ENCODE data around the gene RPS14. TPM values are rescaled to one million over a fixed set of nuclear protein-coding genes. Genes with fewer than 3 reads are reported as not detected.
A peak's percentile ranks its signal among the peaks of the same experiment; 100 is the strongest.

The RPS14 gene
- total RNA-seq, result 1,000 to 10,000 TPM; 2,151 to 2,478 TPM

DNA sequence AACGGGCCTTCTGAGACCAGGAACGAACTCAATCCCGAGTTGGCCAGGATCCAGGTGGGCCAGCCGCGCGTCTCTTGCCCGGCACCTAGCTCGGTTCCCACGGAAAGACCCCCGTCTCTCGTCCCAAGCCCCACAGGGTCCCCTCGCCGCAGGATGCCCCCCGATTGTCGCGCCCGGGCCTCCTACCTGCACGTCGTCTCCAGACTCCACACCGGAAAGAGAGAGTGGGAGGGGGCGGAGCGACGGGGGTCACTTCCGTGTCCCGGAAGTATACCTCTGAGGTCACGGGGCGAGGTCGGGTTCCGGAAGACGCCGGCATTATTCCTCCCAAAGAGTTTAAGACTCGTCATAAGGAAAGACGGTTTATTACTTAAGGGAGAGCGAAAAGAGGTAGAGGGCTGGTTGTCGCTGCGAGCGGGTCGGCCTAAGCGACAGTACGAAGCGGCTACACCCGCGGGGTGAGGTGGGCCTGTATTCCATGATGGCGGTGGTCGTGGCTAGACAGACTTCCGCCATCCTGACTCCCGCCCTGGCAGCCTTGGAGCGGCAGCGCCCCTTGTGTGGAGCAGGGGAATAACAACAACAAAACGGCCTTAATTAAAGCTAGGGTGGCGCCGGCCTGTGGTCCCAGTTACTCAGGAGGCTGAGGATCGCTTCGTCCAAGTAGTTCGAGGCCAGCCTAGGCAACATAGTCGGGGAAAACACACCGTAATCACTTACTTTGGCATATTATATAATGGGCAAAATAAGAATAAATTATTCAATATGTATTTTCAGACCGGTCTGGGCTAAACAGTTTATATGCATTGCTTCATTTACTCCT lies at the start of gene RPS14:
TSS of gene RPS14 (minus strand) at position 223 of the 823 bp plus-strand sequence. CDS start 2,006 bp downstream, outside the sequence.
- H3K4me1 Mint-ChIP-seq, result peaks cover 36% of the 10 kb centered on the region
- CTCF ChIA-PET, result interaction anchor here (0.6 to 3.4 kb wide), 29 partner anchors 9 to 727 kb away, joined by 3 to 30 read pairs (median 4); partner anchors contain the start of genes CD74, DCTN4, IRGM and RBM22
- H3K9me3 Mint-ChIP-seq, result peaks cover 2% of the 10 kb centered on the region
- H3K36me3 Mint-ChIP-seq (ENCODE audit: low read depth), result peaks cover 38% of the 10 kb centered on the region
- POLR2A ChIA-PET, result interaction anchor here (0.7 kb wide), 2 partner anchors 81 to 223 kb away, joined by 3 to 5 read pairs; no protein-coding TSS in a partner anchor
- peak; percentile 96 for DNase-seq
- H3K27ac Mint-ChIP-seq, result peak within 1 kb of the TSS; percentile 99
- peak within 1 kb of the TSS; percentile 91 for H3K4me3 Mint-ChIP-seq
- H3K27me3 Mint-ChIP-seq, result no peaks in the 10 kb centered on the region

DNA sequence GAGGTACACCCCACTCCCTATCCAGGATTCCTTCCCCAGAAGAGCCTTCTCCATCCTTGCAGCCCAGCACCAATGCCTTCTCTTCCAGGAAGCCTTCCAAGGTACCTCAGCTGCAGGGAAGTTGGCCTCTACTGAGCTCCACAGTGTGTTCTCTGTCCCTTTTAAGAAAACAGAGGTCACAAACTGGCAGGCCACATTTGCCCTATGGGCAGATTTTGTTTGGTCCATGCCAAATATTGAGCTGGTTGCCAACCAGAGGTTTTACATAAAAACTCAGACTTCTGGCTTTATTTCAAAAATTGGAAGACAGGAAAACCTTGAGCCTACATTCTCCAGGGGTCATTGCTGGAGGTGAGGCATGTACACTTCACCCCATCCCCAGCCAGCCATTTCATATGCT lies 49.4 kb upstream of the RPS14 start:
- no peaks in the 10 kb centered on the region for H3K4me1 Mint-ChIP-seq
- CTCF ChIA-PET, result interaction anchor here (0.6 to 1.5 kb wide), 3 partner anchors 10 to 172 kb away, joined by 3 to 4 read pairs (median 4); no protein-coding TSS in a partner anchor
- no peak overlapping the region for H3K27ac Mint-ChIP-seq
- DNase-seq, result no peak
- no peaks in the 10 kb centered on the region for H3K36me3 Mint-ChIP-seq (ENCODE audit: low read depth)
- no peaks in the 10 kb centered on the region for H3K27me3 Mint-ChIP-seq
- H3K9me3 Mint-ChIP-seq, result no peaks in the 10 kb centered on the region
- H3K4me3 Mint-ChIP-seq, result no peak overlapping the region
- POLR2A ChIA-PET, result no interaction called here

DNA sequence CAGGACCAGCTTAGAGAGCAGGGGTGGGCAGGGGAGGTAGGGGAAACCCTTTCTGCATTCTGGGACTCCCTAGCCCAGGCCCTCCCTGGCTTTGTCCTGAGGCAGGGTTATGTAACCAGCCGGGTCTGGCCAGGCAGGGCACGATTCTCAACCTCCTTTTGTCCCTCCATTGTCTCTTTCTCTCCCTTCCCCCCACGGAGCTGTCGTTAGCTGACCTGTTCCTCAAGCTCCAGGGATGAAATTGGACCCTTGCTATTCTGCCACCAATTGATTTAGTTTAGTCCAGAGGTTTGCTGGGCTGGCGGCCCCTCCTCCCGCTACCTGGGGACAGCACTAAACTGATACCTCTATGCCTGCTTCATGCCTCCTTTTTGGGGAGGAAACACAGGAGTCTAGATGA lies 49.0 kb upstream of the RPS14 start:
- Mint-ChIP-seq H3K4me1 (no peaks in the 10 kb centered on the region), H3K4me3 (no peak overlapping the region), H3K27me3 (no peaks in the 10 kb centered on the region), H3K27ac (no peak overlapping the region), H3K9me3 (no peaks in the 10 kb centered on the region), H3K36me3 (ENCODE audit: low read depth) (no peaks in the 10 kb centered on the region)
- POLR2A ChIA-PET, result no interaction called here
- no peak for DNase-seq
- CTCF ChIA-PET, result interaction anchor here (0.6 to 1.5 kb wide), 5 partner anchors 10 to 348 kb away, joined by 3 to 4 read pairs (median 4); no protein-coding TSS in a partner anchor

DNA sequence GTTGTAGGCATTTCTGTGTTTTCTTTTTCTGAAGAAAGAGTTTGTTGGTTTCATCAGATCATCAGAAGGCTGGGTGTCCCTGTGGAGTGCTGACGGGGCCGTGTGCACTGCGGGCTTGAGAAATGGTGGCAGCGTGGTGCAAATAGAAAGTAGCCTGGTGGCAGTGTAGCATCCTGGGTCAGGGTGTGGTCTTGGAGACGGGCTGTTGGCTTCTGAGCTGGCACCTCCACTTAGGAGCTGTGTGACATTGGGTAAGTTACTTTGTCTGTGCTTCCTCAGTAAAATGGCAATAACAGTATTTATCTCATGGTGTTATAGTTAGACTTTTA lies 48.4 kb upstream of the RPS14 start:
- no peak for DNase-seq
- Mint-ChIP-seq H3K4me1 (no peaks in the 10 kb centered on the region), H3K4me3 (no peak overlapping the region), H3K9me3 (no peaks in the 10 kb centered on the region), H3K27me3 (no peaks in the 10 kb centered on the region), H3K27ac (no peak overlapping the region), H3K36me3 (ENCODE audit: low read depth) (no peaks in the 10 kb centered on the region)
- POLR2A ChIA-PET, result no interaction called here
- CTCF ChIA-PET, result interaction anchor here (0.6 to 1.5 kb wide), 4 partner anchors 10 to 349 kb away, joined by 3 to 4 read pairs (median 4); no protein-coding TSS in a partner anchor

DNA sequence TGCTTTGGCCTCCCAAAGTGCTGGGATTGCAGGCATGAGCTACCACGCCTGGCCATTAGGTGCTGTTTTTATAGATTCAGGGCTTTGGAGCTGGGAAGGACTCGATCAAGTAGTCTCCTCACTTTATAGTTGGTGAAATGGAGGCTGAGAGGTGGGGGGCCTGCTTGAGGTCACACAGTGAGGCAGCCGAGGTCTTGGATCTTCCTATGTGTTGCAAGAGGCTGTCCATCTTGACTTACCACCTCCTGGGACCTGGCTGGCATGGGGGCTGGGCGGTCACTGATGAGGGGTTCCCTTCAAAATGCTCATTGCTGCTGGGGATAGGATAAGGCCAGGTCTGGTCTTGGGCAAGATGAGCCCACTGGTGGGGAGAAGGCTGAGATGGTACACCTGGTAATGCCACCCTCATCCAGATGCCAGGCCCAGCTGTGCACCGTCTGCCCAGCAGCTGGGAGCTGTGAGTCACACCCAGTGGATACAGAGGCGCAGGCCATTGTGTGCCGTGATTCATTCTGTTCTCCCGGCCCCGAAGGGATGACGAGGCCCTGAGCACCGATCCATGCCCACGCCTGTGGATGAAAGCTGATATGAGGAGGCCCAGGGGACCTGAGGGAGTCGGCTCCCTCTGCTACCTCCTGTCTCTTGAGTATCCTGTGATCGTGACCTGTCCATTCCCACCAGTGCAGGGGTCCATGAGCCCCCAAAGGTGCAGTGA lies 47.9 kb upstream of the RPS14 start:
- ChIA-PET POLR2A (no interaction called here), CTCF (interaction anchor here (0.8 to 1.5 kb wide), 4 partner anchors 10 to 16 kb away, joined by 3 to 4 read pairs (median 4); no protein-coding TSS in a partner anchor)
- Mint-ChIP-seq H3K4me3 (no peak overlapping the region), H3K27ac (no peak overlapping the region), H3K9me3 (no peaks in the 10 kb centered on the region), H3K36me3 (ENCODE audit: low read depth) (no peaks in the 10 kb centered on the region), H3K27me3 (no peaks in the 10 kb centered on the region), H3K4me1 (no peaks in the 10 kb centered on the region)
- DNase-seq, result no peak

DNA sequence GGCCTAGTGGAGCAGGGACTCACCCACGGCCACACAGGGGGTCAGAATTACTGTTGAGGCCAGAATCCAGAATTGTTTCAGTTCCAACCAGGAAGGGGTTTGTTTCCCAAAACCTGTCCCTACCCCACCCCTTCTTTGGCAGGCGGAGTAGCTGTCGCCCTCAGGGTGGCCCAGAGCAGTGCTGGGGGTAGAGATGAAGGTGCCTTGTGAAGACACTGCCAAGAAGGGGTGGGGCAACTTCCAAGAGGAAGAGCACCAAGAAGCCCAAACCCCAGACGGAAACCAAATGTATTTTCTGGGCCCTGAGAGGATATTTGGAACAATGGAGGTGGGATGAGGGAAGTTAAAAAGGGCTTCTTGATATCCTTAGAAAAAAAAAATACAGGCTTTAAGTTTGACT lies 47.0 kb upstream of the RPS14 start:
- H3K27me3 Mint-ChIP-seq, result no peaks in the 10 kb centered on the region
- H3K9me3 Mint-ChIP-seq, result no peaks in the 10 kb centered on the region
- DNase-seq, result no peak
- POLR2A ChIA-PET, result no interaction called here
- H3K27ac Mint-ChIP-seq, result no peak overlapping the region
- H3K4me3 Mint-ChIP-seq, result no peak overlapping the region
- CTCF ChIA-PET, result interaction anchor here (0.8 kb wide), 1 partner anchor 12 kb away, joined by 3 read pairs; no protein-coding TSS in a partner anchor
- no peaks in the 10 kb centered on the region for H3K4me1 Mint-ChIP-seq
- H3K36me3 Mint-ChIP-seq (ENCODE audit: low read depth), result no peaks in the 10 kb centered on the region

DNA sequence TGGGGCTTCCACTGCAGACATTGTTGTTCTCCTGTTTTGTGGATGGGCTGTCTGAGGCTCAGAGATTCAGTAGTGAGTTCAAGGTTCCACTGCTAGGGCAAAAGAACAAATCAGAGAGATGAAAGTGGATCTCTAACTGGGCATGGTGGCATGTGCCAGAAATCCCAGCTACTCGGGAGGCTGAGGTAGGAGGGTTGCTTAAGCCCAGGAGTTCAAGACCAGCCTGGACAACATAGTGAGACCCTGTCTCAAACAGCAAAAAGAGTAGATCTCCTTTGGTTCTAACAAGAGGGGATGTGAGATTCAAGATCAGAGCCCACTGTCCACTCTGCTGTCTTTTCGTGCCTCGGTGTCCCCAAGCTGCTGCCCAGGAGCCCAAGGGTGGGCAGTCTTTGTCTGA lies 46.6 kb upstream of the RPS14 start:
- Mint-ChIP-seq H3K27me3 (no peaks in the 10 kb centered on the region), H3K4me1 (no peaks in the 10 kb centered on the region), H3K36me3 (ENCODE audit: low read depth) (no peaks in the 10 kb centered on the region), H3K4me3 (no peak overlapping the region), H3K9me3 (no peaks in the 10 kb centered on the region), H3K27ac (no peak overlapping the region)
- no peak for DNase-seq
- ChIA-PET POLR2A (no interaction called here), CTCF (no interaction called here)

DNA sequence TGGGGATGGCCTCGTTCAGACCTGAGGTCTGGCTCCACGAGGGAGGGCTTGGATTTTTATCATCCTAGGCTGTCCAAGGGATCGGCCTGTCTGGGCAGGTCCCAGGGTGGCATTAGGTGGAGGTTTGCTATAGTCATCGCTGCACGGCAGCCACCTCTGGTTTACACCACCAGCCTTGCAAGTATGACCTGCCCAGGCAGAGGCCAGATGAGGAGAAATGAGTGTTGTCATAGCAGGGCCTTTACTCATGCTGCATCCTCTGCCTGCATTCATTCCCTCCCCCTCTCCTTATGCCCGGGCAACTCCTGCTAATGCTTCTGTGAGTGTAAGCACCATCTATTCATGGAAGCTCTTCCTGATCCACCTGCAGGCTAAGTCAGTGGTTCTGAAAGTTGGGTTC lies 43.1 kb upstream of the RPS14 start:
- CTCF ChIA-PET, result interaction anchor here (2.5 kb wide), 1 partner anchor 43 kb away, joined by 8 read pairs; the partner anchor contains the start of gene RPS14

DNA sequence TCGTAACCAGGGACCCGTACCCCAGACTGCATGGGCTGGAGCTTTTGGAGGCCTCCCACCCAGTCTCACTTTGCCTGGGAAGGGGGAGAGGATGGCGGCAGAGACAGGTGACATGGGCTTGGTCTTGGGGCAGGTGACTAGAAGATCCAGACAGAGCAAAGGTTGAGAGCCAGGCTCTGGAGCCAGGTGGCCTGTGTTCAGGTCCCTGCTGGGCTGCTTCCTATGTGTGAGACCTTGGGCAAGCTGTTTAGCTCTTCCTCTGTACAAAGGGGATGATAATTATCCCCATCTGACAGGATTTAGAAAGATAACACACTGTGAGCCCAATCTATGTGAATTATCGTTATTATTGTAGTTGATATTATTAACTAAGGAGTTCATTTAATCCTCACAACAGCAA lies 42.3 kb upstream of the RPS14 start:
- H3K36me3 Mint-ChIP-seq (ENCODE audit: low read depth), result no peaks in the 10 kb centered on the region
- H3K4me3 Mint-ChIP-seq, result no peak overlapping the region
- peaks cover 7% of the 10 kb centered on the region for H3K4me1 Mint-ChIP-seq
- CTCF ChIA-PET, result interaction anchor here (0.9 to 2.5 kb wide), 3 partner anchors 9 to 42 kb away, joined by 3 to 8 read pairs (median 4); partner anchors contain the start of gene RPS14
- POLR2A ChIA-PET, result no interaction called here
- no peaks in the 10 kb centered on the region for H3K9me3 Mint-ChIP-seq
- H3K27me3 Mint-ChIP-seq, result peaks cover 8% of the 10 kb centered on the region
- H3K27ac Mint-ChIP-seq, result no peak overlapping the region
- DNase-seq, result no peak

More for the DNA sequence above, 43.1 kb upstream of the RPS14 start:
- Mint-ChIP-seq H3K27ac (no peak overlapping the region), H3K27me3 (peaks cover 2% of the 10 kb centered on the region), H3K4me3 (no peak overlapping the region), H3K36me3 (ENCODE audit: low read depth) (no peaks in the 10 kb centered on the region), H3K4me1 (peaks cover under 1% of the 10 kb centered on the region), H3K9me3 (no peaks in the 10 kb centered on the region)
- DNase-seq, result no peak
- POLR2A ChIA-PET, result no interaction called here

DNA sequence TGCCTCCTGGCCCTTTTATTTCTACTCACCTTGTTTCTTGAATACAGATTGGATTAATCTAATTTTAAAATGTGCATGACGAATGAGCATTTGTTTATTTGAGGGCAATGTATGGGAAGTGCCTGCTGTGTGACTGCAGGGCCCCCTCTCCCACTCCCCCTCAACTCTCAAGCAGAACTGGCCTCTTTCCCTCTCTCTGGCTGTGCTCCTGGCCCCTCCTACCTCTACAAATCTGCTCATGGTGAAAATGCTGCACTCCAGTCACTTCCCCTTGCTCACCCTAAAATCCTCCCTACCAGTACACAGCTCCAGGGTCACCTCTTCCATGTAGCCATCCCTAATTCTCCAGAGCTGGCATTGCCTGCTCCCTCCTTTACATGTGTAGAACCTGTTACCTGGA lies 41.2 kb upstream of the RPS14 start:
- no peak for DNase-seq
- H3K36me3 Mint-ChIP-seq (ENCODE audit: low read depth), result no peaks in the 10 kb centered on the region
- H3K27ac Mint-ChIP-seq, result no peak overlapping the region
- peaks cover 8% of the 10 kb centered on the region for H3K27me3 Mint-ChIP-seq
- POLR2A ChIA-PET, result no interaction called here
- H3K4me1 Mint-ChIP-seq, result peaks cover 7% of the 10 kb centered on the region
- no peaks in the 10 kb centered on the region for H3K9me3 Mint-ChIP-seq
- CTCF ChIA-PET, result interaction anchor here (0.9 to 2.5 kb wide), 5 partner anchors 8 to 41 kb away, joined by 3 to 8 read pairs (median 3); partner anchors contain the start of gene RPS14
- no peak overlapping the region for H3K4me3 Mint-ChIP-seq

DNA sequence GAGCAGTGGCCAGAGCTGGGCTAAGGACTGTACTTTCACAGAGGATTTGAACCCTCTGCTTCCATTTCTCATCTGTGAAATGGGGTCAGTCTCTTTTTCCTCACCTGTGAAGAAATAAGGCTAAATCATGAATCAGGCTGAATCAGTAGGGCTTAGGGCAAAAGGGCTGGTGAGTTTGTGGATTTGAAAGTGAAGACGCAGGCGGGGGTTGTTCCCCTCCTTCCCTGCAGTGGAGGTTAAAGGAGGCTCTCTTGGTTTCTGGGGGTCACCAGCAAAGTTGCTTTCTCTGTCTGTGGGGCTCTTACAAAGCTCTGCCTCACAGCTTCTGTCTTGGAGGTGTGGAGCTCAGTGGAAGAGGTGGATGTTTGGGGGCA lies 40.7 kb upstream of the RPS14 start:
- no peaks in the 10 kb centered on the region for H3K9me3 Mint-ChIP-seq
- DNase-seq, result no peak
- no peak overlapping the region for H3K27ac Mint-ChIP-seq
- peaks cover 7% of the 10 kb centered on the region for H3K4me1 Mint-ChIP-seq
- H3K36me3 Mint-ChIP-seq (ENCODE audit: low read depth), result no peaks in the 10 kb centered on the region
- H3K27me3 Mint-ChIP-seq, result peaks cover 8% of the 10 kb centered on the region
- CTCF ChIA-PET, result interaction anchor here (1.0 to 2.5 kb wide), 3 partner anchors 9 to 41 kb away, joined by 3 to 8 read pairs (median 3); partner anchors contain the start of gene RPS14
- H3K4me3 Mint-ChIP-seq, result no peak overlapping the region
- POLR2A ChIA-PET, result no interaction called here

DNA sequence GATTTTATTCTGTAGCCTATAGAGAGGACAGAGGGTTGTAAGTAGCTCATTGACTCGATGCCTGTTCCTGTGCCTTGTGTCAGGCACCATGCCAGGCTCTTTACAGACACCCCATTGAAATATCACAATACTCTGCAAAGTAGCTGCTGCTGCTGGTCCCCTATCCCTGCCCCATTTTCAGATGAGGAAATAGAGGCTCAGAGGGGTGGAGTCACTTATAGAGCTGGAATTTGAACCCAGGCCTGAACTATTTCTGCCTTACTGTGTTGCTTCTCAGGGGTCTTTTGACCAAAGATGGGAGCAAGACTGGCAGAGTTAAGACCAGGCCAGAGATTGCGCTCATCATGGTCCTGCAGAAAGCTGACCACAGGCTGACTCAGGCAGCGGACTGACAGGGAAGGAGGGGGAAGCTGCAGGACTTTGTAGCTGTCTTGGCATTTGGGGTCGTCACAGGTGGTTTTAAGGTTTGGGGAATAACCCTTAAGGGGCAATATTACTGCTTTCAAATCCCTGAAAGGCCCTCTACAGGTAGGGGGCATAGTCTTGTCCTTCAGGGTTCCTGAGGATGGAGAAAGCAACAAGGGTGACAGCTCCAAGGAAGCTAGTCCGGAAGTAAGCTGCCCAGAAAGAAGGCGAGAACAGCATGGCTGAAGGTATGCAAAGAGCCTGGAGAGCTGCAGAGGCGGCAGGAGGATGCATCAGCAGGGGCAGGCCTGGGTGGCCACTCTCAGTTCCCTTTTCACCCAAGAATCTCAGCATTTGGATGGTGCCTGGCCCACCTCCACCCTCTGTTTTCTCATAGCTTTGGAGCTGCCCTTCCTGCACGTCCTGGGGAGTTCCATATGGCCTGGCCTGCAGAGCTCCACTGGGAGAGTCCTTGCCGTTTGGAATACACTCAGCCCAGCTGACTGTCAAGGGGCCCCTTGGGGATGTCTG lies 40.1 kb upstream of the RPS14 start:
- POLR2A ChIA-PET, result no interaction called here
- Mint-ChIP-seq H3K27ac (no peak overlapping the region), H3K9me3 (no peaks in the 10 kb centered on the region), H3K27me3 (peaks cover 15% of the 10 kb centered on the region), H3K4me3 (no peak overlapping the region), H3K4me1 (peaks cover 9% of the 10 kb centered on the region), H3K36me3 (ENCODE audit: low read depth) (no peaks in the 10 kb centered on the region)
- no peak for DNase-seq
- CTCF ChIA-PET, result interaction anchor here (1.0 kb wide), 1 partner anchor 16 kb away, joined by 3 read pairs; no protein-coding TSS in a partner anchor

Data from activated CD4-positive, alpha-beta T cell treated with anti-CD3 and anti-CD28 coated beads, Interleukin-2, amount 10 ng/mL, durations not matched to agents 7 days and 5 days (primary cell).